Retina (tissue), 1 donor: Measurements from ENCODE around the gene MAPK4.
"Not testable (repeated sequence)": the region's sequence is repeated elsewhere in the genome, so short reads cannot be mapped to it uniquely, and the experiment has no call there.

Experiments used
- DNase-seq: peaks from one replicate; pipeline ENCODE4 v3.0.0-alpha.2; 2016

MAPK4 gene

DNA sequence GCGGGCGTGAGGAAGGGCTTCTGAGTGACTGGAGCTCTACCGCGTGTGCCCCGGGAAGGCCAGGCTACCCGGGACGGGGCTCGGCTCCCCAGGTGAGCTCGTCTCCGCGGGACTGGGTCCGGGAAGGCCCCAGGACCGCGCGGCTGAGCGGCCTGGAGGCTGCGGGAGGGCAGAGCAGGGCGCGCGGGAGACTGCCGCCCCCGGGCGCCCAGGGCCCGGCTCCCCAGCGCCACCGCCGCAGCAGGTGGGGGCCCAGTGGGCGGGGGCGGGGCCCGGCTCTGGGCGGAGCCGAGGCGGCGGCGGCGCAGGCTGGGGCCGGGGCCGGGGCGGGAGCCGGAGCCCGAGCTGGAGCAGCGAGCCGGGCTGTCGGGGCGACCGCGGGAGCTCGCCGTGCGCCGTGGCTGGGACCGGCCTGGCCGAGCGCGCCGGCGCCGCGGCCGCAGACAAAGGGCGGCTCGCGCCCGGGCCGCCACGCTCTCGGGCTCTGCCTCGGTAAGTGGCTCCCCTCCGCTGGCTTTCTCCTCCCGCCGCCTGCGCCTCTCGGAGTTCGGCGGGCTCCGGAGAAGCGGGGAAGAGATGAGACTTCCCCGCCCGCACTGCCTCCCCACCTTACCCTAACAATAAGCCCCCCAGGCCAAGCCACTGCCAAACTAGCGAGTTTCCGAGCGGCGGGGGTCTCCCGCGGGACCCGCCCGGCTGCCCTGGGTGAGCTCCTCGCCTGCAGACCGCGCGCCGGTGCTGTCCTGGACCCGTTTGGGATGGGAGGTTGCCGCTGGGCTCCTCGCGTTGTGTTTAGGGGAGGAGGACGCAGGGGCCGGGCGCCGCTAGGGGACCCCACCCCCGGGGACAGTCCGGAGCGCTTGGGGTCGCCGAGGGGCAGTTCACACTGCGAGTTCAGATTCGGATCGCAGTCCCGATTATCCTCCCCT, at the start of gene MAPK4:
Gene MAPK4, plus strand, starts transcription at position 336 of the 929 bp plus-strand sequence. CDS start 103,872 bp downstream, outside the sequence.
- DNase-seq, result peak; percentile 88

DNA sequence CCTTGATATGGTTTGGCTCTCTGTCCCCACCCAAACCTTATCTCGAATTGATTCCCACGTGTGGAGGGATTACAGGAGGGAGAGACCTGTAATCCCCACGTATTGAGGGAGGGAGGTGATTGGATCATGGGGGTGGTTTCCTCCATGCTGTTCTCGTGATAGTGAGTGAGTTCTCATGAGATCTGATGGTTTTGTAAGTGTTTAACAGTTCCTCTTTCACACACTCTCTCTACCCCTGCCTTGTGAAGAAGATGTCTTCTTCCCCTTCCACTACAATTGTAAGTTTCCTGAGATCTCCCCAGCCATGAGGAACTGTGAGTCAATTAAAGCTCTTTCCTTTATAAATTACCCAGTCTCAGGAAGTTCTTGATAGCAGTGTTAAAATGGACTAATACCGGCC, 42.6 kb upstream of the MAPK4 start:
- DNase-seq, result not testable (repeated sequence)

DNA sequence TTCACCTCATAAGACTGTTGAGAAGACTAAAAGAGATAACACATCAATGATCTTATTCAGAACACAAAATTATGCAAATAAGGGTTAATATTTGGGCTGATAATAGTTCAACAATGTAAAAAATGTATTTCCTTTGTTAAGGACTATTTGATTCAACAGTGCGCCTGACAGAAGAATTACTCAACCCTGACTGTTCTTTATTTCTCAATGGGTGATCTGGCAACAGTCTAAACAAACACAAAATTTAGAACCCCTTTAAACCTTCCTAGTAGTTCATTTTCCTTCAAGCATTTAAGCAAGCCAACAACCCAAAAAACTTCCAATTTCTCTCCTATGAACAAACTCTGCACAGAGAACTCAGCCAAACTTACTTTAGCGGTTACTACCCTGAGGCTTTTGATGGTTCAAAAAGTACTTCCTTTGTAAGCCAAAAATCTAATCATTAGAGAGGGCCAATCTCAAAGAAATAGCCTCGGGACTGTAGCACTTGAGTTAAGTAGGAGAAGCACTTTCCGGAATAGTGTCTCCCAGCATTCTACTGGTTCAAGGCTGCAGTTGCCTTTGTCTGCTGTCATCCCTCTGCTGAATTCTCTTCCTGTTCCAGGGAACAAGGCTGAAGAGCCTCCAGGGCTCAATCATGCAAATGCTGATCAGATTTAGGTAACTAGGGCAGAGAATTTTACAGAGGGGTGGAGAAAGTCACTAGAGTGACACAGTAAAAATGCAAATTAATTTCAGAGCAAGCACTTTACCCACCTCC, 40.9 kb upstream of the MAPK4 start:
- no peak for DNase-seq

DNA sequence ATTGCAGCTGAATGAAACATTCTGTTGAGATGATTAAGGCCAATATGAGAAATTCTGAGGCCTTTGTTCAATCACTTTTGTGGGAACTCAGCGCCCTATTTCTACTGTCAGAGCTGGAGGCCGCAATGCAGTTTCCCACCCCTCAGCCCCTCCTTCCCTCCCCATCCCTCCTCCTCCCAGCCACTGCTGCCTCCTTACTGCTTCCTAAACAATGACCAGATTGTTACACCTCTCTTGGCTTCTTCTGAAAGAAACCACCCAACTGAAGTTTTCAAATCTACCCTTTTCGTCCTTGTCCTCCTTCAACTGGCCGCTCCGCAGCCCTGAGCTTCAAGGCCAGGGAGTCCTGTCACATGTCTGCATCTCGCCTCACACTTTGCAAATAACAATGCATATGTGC, 36.7 kb upstream of the MAPK4 start:
- DNase-seq, result peak; percentile 57

DNA sequence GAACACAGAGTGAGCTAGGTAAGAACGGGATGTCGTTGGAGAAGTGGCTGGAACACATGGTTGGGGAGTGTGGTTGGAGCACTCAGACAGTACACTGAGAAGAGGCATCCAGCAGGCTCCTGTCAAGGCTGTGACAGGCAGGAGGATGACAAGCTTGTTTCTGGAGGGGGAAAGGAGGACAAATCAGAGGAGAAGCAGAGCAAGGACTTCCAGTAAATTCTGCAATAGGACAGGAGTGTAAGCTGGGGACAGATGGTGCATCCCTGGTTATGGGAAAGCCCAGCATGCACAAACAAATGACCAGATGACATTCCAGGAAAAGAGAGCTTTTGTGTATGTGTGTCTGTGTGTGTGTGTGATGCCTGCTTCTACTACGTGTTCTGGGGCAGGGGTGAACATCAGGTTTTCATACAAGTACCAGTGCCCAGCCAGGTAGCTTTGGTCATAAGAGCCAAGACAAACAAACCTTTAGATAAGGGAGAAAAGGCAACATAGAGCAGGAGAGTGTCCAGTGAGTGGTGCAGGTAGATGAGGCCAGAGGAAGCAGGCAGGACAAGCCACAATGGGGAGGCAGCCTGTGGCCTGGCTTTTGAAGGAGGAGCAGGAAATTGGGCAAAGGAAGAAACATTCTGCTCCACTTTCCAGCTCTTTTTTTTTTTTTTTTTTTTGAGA, 32.1 kb upstream of the MAPK4 start:
- DNase-seq, result no peak

DNA sequence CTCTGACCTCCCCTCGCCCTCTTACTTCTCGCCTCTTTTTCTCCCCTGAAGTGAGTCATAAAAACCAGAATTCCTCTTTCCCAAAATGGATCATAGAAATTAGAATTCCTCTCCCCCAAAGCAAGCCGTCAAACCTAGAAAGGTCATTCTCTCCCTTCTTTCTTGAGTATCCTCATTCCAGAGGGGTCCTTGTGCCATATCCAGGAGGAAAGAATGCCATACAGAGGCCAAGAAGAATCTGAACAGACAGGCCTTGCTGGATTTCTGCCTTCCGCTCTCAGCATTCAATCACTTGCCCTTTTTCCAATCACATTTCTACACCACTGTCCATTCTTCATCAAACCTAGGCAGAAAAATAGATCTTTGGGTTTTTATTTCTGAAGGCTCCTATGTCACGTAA, 31.1 kb upstream of the MAPK4 start:
- DNase-seq, result no peak

DNA sequence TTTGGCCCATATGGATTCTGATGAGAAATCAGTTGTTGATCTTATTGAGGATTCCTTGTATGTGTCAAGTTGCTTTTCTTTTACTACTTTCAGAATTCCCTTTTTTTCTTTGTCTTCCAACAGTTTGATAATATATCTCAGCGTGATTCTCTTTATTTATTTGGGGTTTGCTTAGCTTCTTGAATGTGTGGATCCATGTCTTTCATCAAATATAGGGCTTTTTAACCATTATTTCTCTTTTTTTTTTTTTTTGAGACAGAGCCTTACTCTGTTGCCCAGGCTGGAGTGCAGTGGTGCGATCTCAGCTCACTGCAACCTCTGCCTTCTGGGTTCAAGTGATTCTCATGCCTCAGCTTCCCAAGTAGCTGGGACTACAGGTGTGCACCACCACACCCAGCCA, 26.1 kb upstream of the MAPK4 start:
- not testable (repeated sequence) for DNase-seq

DNA sequence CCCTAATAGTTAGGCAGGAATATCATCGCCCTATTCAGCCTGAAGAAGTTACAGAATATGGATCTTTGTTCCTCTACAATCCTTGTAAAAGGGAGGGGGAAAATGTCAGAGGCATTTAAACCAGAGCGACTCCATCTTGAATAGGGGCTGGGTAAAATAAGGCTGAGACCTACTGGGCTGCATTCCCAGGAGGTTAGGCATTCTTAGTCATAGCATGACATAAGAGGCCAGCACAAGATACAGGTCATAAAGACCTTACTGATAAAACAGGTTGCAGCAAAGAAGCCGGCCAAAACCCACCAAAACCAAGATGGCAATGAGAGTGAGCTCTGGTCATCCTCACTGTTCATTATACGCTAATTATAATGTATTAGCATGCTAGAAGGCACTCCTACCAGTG, 15.4 kb upstream of the MAPK4 start:
- not testable (repeated sequence) for DNase-seq

DNA sequence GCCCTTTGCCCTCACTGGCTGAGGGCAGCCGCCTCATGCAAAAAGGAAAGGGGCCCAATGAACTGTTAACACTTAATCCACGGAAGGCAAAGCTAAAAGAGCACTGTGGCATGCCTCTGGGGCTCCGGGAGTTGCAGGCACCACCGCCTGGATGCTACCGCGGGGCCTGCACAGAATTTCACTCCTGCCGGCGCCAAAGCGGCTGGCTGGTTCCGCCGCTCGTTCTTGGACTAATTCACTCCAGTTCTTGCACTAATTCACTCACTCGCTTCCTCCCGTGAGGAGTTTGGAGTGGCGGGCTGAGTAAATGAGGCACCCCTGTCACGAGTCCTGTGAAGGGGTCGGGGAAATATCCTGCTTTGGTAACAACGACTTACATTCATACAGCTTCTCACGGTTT, 14.0 kb upstream of the MAPK4 start:
- DNase-seq, result no peak

DNA sequence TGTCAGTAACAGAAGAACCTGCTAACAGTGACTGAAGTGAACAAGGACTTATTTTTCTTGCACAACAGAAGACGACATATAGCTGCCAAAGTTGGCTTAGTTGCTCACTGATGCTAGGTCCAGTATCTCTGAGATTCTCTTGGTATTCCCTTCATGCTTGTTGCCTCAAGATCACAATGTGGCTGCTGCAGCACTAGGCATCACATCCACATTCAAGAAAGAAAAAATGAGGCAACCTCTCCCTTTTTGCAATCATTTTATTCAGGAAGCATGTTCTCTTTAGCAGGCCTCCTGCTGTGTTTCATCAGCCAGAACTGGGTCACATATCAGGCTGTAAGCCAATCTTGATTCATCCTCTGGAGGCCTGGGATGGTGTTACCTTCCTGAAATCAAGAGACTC, 11.7 kb upstream of the MAPK4 start:
- DNase-seq, result no peak

DNA sequence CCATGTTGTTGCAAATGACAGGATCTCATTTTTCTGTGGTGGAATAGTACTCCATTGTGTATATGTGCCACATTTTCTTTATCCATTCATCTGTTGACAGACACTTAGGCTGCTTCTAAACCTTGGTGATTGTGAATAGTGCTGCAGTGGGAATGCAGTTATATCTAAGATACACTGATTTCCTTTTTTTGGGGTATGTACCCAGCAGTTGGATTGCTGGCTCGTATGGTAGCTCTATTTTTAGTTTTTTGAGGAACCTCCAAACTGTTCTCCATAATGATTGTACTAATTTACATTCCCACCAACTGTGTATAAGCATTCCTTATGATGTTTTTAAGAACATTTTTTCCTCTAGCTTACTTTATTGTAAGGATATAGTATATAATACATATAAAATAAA, 8.2 kb upstream of the MAPK4 start:
- DNase-seq, result not testable (repeated sequence)

DNA sequence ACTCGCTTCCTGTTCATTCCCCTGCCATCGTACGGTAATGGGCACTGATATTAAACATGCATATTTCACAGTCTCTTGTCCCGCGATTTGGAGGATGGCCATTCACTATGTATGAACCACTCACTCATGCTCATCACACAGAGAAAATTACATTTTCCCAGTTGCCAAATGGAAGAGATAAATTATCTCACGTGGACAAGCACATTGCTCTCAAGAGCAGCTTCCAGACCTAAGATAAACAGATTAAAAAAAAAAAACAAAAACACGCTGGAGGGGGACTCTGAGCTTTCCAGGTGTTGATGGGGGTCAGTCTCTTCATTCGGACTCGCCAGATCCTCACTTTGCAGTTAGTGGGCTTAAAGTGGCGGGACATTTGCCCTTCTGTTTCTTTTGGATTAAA, 1.7 kb upstream of the MAPK4 start:
- DNase-seq, result no peak

DNA sequence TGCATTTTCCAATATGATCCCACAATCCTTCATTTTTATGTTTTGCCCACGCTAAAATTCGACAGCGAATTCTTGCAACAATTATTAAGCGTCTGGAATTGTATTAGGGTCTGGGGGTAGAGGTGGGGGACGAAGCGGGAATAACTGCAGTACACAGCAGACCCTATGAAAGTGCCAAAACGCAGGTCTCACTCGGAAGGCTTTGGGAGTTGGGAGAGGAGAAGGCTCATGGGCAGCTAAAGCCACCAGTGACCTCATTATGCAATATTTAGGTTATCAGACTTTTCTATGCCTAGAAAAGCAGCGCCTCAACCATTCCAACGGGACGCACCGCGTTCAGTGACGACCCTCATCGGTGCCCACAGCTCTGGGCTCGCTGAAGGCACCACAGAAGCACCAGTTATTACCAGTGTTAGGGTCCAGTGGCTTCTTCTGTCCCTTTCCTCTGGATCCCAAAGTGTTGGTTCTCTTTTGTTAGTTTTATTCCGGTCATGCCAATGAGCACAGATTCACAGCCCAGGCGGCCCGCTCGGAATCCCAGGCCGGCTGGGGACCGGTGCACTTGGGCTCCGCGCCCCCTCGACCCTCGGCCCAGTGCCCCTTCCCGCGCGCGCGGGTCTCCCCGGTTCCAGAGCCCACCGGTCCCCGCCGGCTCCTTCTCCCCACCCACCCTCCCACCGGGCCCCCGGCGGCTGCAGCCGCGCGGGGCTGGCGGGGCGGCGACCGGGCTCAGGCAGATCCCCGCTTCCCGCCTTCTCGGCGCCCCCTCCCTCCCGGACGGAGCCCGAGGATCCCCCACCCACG, 737 bp upstream of the MAPK4 start:
- DNase-seq, result peak; percentile 72

DNA sequence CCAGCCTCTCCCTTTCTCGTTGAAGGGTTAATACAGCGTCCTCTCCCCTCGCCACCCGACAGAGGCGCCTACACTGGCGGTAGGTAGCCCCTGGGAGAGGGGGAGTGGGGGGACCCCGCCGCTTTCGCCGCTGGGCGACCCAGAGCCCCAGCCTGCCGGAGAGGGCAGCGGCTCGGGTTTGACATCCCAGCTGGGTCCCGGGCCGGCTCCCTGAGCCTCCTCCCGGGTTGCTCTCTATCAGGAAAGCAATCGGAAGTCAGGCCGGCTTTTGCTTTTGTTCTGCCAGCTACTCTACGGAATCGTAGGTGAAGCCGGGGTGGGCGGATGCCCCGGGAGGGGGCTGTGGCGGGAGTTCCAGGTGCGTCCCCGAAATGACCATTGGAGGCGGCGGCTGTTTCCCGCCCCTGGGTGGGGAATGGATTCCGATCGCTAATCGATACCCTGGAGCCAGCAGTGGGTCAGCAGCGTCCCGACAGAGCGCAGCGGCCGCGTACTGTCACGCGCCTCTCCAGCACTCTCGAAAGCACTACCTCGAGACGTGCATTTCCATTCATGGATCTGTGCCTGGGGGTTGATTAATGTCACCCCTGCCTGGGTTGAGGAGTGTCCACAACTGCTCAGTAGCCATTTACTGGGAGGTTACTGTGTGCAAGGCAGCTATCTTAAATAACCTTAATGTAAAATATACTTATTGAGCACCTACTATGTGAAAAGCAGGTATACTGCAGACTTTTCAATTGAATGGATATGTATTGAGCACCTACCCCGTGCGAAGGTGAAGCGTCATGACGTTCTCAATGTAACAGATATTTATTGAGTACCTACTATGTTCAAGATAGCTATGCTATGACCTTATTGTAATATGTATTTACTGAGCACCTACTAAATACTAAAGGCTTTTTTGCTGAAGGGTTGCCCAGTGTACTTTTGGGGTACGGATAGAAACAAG, 1.1 kb downstream of the MAPK4 start:
- DNase-seq, result peak; percentile 86

DNA sequence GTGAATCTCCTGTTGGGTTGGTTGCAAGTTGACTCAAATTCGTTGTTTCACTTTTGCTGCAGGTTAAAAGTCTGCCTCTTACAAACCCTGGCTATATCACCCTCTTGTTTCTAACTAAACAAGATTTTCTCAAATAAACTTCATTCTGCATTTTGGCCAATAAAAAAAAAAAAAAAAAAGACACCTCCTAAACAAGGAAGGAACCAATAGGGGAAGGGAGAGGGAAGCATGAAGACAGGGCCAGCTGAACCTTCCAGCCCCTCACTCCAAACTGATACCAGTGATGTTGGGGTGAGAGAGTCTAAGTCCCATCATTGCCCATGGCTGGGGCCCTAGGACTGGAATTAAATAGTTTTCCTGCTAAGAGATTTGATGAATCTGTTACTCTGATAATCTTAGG, 2.4 kb downstream of the MAPK4 start:
- DNase-seq, result not testable (repeated sequence)

DNA sequence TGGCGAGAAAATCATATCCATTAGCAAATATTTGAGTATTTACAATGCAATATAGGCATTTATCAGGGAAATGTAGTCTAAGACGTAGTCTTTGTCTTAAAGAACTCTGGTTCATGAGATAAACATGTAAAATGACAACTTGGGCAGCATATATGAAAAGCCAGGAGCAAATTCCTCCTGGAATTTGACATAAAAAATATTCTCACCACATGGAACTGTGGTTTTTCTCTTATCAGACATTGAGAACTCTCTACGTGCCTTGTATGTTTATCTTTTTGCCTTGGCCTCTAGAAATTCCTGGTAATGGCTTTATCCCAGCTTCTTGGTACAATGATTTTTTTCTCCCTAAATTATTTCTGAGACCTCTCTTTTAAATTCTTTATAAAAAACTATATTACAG, 2.8 kb downstream of the MAPK4 start:
- DNase-seq, result no peak

DNA sequence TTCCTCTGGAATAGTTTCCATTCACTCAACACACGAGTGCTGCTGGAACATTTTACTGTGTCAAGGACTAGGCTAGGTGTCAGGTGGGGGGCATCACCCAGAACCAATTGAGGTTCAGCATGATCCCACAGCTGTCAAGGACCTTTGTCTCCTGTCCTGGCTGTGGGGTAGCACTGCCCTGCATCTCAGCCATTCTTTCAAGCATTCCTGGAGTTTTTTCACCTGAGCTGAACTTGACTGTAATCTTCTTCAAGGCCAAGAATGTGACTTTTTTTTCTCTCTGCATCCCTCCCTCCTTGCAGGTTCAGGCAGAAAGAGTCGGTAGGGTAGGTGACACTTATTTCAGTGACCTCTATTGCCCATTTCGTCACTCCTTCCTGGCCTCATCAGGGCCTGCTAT, 3.5 kb downstream of the MAPK4 start:
- no peak for DNase-seq

DNA sequence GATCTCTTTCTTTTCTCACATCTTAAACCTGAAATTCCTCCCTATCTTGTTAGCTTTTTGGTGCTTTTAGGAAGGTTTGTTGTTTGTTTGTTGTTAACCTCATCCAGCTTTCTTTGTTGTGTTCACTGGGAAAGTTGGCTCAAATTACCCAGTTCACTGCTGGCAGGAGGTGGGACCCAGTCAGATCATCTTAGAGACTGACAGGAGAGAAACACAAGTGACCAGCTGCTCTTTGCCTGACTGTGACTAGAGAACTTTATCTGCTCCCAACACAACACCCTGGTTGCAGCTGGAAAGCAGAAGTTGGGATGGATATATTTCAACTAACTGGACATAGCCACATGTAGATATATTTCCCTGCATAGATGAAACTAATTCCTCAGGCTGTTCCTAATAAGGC, 10.0 kb downstream of the MAPK4 start:
- DNase-seq, result no peak

DNA sequence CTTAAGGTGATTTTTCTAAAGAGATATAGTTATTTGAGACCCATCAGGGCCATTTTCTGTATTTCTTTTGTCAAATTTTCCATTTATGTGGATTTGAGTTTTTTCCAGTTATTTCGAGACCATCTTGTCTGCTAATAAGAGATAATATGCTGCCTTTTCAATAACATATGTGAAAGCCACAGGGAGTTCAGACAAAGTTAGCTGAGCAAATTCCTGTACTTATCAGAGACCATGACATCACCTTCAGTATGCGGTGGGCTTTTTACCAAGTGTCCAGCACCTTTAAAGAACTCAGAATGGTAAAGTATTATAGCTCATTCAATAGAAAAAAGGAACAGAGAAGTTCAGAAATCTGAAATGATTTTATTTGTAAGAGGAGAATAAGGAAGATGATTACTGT, 11.7 kb downstream of the MAPK4 start:
- DNase-seq, result no peak

DNA sequence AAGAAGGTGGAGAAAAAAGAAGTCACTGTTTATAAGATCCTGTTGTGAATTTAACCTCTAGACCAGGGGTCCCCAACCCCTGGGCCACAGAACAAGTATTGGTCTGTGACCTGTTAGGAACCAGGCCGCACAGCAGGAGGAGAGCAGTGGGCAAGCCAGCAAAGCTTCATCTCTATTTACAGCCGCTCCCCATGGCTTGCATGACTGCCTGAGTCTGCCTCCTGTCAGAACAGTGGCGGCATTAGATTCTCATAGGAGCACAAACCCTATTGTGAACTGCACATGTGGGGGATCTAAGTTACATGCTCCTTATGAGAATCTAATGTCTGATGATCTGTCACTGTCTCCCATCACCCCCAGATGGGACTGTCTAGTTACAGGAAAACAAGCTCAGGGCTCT, 13.3 kb downstream of the MAPK4 start:
- peak; percentile 31 for DNase-seq

DNA sequence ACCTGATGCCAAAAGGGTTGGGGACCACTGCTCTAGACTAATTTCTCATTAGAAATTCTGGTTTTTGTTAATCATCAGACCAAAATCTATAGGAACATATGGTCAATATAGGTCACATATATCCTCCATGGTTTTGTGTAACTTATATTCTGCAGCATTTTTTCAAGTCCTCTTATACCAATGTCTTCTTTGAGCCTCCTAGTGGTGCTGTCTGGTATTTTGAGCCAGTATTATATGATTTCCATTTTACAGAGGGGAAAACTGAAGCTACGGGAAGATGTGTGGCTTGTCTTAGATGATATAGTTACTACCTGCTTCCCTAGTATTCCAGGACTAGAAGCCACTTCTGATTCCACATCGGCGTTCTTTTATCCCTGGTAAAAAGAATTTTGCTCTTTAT, 13.8 kb downstream of the MAPK4 start:
- DNase-seq, result no peak
